ENCODE data around the gene GPC3. TPM values are rescaled to one million over a fixed set of nuclear protein-coding genes. Genes with fewer than 3 reads are reported as not detected.
"Not testable (repeated sequence)": the region's sequence is repeated elsewhere in the genome, so short reads cannot be mapped to it uniquely, and the experiment has no call there.

GPC3 gene
- total RNA-seq, 2 donors from 2014 or later: not detected

DNA sequence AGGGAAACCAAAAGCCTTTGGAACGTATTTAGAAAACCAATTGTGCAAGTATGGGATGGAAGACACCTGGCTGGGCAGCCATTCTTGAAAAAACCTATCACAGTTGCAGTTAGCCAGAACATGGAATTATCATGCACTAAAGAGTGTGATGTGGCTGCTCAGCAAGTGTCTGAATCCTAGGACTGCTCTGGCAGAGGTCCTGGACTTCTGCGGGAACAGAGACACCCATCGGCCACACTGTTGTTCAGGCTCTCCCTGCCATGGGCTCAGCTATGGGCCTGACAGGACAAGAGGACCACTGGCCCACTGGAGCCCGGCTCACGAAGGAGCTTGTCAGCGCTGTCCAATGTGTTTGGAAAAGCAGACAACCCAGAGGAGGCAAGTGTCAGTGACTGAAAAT, 454.4 kb downstream of the GPC3 start:
- Mint-ChIP-seq H3K4me1 (ENCODE audit: low read depth in 2 of 2) (no peaks in the 10 kb centered on the region), H3K27me3 (peaks cover 0 to 2% of the 10 kb centered on the region in 2 donors), H3K4me3 (no peak overlapping the region), H3K9me3 (no peaks in the 10 kb centered on the region), H3K27ac (no peak overlapping the region), H3K36me3 (no peaks in the 10 kb centered on the region)
- ATAC-seq (no peak), DNase-seq (ENCODE audit: low spot score) (no peak)

DNA sequence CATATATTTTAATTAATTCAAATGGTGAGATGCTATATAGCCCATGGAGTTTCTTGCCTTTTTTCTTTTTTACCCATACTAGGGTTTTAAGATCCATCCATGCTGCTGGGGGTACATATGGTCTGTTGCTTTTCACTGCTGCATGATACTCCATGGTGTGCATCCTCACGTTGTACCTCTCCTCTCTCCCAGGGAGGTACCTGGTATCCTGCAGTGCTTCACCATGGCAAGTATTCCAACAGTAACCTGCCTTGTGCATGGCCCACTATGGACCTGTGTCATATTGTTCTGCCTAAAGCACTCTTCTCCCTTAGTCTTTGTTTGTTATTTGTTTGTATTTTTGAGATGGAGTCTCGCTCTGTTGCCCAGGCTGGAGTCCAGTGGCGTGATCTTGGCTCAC, 455.8 kb downstream of the GPC3 start:
- ATAC-seq (no peak), DNase-seq (ENCODE audit: low spot score) (no peak)
- Mint-ChIP-seq H3K36me3 (no peaks in the 10 kb centered on the region), H3K27me3 (peaks cover 0 to 2% of the 10 kb centered on the region in 2 donors), H3K4me1 (ENCODE audit: low read depth in 2 of 2) (no peaks in the 10 kb centered on the region), H3K4me3 (no peak overlapping the region), H3K9me3 (no peaks in the 10 kb centered on the region), H3K27ac (no peak overlapping the region)

DNA sequence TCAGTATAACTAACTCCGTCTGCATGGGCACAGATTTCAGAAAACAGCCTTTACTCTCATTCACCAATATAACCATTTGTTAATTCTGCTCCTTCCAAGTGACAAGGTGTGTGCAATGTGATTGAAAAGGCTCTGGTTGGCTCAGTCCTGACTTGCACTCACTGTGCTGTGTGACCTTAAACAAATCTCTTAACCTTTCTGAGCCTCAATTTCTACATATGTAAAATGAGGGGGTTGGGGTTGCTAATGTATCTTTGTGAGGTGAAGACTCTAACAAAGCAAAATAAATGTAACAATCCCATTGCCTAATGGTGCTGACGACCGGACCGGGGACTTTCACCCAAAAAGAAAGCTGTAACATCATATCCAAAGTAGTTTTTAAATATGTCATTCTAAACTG, 457.6 kb downstream of the GPC3 start:
- no peaks in the 10 kb centered on the region for H3K4me1 Mint-ChIP-seq (ENCODE audit: low read depth in 2 of 2)
- ATAC-seq: no peak
- no peaks in the 10 kb centered on the region for H3K36me3 Mint-ChIP-seq
- no peak for DNase-seq (ENCODE audit: low spot score)
- H3K4me3 Mint-ChIP-seq: no peak overlapping the region
- no peak overlapping the region for H3K27ac Mint-ChIP-seq
- peaks cover 0 to 2% of the 10 kb centered on the region in 2 donors for H3K27me3 Mint-ChIP-seq
- no peaks in the 10 kb centered on the region for H3K9me3 Mint-ChIP-seq

DNA sequence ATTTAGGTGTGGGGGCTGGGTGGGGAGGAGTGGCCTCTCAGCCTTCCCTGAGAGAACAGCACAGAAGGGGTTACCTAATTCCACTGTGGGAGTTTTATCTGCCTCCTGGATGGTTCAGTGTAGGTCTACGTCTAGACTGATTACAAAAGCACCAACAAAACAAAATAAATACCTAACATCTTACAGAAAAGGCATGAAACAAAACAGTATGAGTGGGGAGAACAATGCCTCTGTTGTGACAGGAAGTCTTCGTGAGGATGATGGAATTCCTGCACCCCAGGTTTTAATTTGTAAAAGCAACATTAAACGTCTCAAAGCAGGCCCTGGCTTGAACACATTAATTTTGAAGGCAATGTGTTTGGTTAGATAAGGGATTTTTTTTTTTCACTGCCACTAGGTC, 458.0 kb downstream of the GPC3 start:
- no peak for ATAC-seq
- no peaks in the 10 kb centered on the region for H3K4me1 Mint-ChIP-seq (ENCODE audit: low read depth in 2 of 2)
- no peaks in the 10 kb centered on the region for H3K36me3 Mint-ChIP-seq
- H3K4me3 Mint-ChIP-seq: no peak overlapping the region
- no peak for DNase-seq (ENCODE audit: low spot score)
- H3K27me3 Mint-ChIP-seq: peaks cover 0 to 2% of the 10 kb centered on the region in 2 donors
- H3K27ac Mint-ChIP-seq: no peak overlapping the region
- H3K9me3 Mint-ChIP-seq: no peaks in the 10 kb centered on the region

DNA sequence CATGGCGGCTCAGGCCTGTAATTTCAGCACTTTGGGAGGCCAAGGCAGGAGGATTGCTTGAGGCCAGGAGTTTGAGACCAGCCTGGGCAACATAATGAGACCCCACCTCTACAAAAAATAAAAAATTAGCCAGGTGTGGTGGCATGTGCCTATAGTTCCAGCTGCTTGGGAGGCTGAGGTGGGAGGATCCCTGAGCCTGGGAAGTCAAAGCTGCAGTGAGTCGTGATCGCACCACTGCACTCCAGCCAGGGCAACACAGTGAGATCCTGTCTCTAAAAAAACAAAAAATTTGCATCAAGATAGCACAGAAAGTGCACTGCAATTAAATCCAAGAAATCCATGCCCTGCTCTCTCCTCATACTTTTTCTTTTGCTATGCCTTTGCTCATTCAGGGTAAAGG, 458.6 kb downstream of the GPC3 start:
- H3K27me3 Mint-ChIP-seq; ATAC-seq; H3K4me3 Mint-ChIP-seq; DNase-seq (ENCODE audit: low spot score); H3K36me3 Mint-ChIP-seq; H3K27ac Mint-ChIP-seq; H3K9me3 Mint-ChIP-seq; H3K4me1 Mint-ChIP-seq (ENCODE audit: low read depth in 2 of 2): not testable (repeated sequence)

DNA sequence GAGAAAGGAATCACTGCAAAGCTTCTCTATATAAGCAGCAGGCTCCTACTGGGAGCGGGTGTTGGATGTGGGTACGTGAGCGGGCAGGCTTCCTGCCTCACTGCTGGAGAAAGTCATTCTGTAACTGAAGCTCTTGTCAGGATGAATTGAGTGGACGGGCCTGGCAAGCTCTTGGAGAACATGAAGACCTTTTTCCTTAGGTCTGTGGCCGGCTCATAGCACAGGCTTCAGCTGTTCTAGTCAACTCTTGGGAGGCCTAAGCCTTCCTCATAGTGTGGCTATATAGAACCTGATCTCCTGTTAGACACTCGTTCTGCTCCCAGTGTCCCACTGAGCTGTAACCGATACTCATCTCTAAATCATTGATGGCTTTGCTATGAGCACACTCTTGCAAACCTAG, 461.9 kb downstream of the GPC3 start:
- no peak overlapping the region for H3K4me3 Mint-ChIP-seq
- DNase-seq (ENCODE audit: low spot score) (no peak), ATAC-seq (peak in 1 of 2 donors; percentile 13)
- H3K36me3 Mint-ChIP-seq: no peaks in the 10 kb centered on the region
- no peaks in the 10 kb centered on the region for H3K9me3 Mint-ChIP-seq
- no peaks in the 10 kb centered on the region for H3K4me1 Mint-ChIP-seq (ENCODE audit: low read depth in 2 of 2)
- H3K27ac Mint-ChIP-seq: no peak overlapping the region
- H3K27me3 Mint-ChIP-seq: peaks cover 0 to 4% of the 10 kb centered on the region in 2 donors

DNA sequence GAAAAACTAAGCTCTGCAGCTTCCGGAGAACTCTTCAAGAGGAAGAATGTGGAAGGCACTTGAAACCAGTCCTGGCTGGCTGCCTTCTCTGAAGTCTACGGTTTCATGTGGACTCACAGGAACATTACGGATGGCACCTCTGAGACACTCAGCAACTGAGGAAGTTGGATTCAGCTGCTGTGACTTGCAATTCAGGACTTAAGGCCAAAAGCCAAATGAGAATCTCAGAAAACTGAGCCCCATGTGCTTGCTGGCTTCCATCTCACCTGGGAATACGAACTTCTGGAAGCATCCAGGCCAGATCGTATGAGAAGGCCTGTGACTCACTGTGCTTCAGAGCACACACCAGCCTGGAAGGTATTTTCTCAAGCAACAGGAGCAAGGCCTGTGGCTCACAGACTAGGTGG, 462.3 kb downstream of the GPC3 start:
- no peaks in the 10 kb centered on the region for H3K4me1 Mint-ChIP-seq (ENCODE audit: low read depth in 2 of 2)
- H3K36me3 Mint-ChIP-seq: no peaks in the 10 kb centered on the region
- H3K9me3 Mint-ChIP-seq: no peaks in the 10 kb centered on the region
- no peak overlapping the region for H3K27ac Mint-ChIP-seq
- H3K27me3 Mint-ChIP-seq: peaks cover 0 to 4% of the 10 kb centered on the region in 2 donors
- no peak overlapping the region for H3K4me3 Mint-ChIP-seq
- no peak for DNase-seq (ENCODE audit: low spot score)
- no peak for ATAC-seq

DNA sequence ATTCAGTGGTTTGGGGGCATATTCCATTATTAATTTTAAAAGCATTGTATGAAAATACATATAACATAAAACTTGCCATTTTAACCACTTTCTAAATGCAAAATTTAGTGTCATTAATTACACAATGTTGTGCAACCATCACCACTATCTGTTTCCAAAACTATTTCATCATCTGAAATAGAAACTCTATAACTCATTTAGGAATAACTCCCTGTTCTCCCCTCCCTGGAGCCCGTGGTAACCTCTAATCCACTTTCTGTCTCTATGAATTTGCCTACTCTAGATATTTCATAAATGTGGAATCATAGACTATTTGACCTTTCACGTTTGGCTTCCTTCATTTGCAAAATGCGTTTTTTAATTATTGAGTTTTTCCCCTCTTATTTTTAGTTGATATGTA, 468.7 kb downstream of the GPC3 start:
- no peaks in the 10 kb centered on the region for H3K36me3 Mint-ChIP-seq
- H3K27ac Mint-ChIP-seq: no peak overlapping the region
- H3K9me3 Mint-ChIP-seq: no peaks in the 10 kb centered on the region
- no peak for ATAC-seq
- peaks cover 0 to 4% of the 10 kb centered on the region in 2 donors for H3K27me3 Mint-ChIP-seq
- no peak overlapping the region for H3K4me3 Mint-ChIP-seq
- no peaks in the 10 kb centered on the region for H3K4me1 Mint-ChIP-seq (ENCODE audit: low read depth in 2 of 2)
- no peak for DNase-seq (ENCODE audit: low spot score)

DNA sequence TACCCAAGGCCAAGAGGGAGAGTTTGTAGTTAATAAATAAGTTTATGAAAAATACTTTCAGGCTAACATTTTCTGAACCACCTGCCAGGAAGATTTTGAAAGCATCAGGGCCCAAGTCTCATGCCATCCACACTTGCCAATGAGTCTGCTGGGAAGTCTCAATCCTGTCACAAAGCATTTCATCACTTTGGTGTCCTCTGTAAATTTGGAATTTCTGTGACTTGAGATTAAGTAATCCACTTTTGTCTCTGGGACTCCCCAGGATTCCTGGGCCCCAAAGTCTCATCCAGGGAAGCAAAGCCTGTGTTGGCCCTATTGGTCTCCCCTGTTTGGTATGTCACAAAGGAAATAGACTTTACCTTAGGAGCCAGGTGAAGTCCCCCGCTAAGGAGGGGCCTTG, 470.9 kb downstream of the GPC3 start:
- Mint-ChIP-seq H3K4me3 (no peak overlapping the region), H3K4me1 (ENCODE audit: low read depth in 2 of 2) (no peaks in the 10 kb centered on the region), H3K9me3 (no peaks in the 10 kb centered on the region), H3K36me3 (no peaks in the 10 kb centered on the region), H3K27me3 (peaks cover 0 to 5% of the 10 kb centered on the region in 2 donors), H3K27ac (no peak overlapping the region)
- ATAC-seq (no peak), DNase-seq (ENCODE audit: low spot score) (no peak)

DNA sequence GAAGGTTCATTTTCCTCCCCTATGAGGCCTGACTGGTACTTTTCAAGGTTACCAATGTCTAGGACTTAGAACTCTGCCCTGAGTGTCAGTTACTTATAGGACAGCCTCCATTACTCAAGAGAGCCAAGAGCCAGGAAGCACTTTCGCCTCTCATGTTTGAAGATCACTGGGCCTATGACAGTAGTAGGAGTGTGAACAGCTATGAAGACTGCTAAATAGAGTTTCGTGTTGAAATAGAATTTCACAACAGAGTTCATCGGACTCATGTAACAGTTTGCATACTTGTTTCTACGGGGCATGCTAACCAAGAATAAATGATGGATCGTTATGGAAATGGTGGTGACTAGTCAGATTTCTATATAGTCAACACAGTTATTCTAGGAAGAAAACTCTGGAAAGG, 472.3 kb downstream of the GPC3 start:
- Mint-ChIP-seq H3K36me3 (no peaks in the 10 kb centered on the region), H3K4me1 (ENCODE audit: low read depth in 2 of 2) (no peaks in the 10 kb centered on the region), H3K27ac (no peak overlapping the region), H3K4me3 (no peak overlapping the region), H3K27me3 (peaks cover 0 to 5% of the 10 kb centered on the region in 2 donors), H3K9me3 (no peaks in the 10 kb centered on the region)
- ATAC-seq: no peak
- DNase-seq (ENCODE audit: low spot score): no peak

DNA sequence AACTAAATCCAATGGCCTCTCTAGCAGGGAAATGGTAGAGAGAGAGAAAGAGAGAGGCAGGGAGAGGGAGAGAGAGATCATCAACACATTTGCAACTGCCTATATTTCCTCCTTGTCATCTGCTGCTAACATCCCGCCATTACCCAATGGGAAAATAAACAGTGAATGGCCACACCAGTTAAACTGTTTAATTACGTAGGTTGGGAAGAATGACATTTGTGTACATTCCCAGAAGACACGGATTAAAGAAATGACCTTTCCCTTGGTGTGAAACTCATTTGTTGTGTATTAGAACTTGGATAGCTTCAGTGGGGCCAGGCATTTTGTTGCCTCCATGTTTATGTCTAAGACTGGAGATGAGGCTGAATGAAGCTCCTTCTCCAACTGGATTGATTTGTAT, 474.4 kb downstream of the GPC3 start:
- Mint-ChIP-seq H3K27me3 (peaks cover 0 to 11% of the 10 kb centered on the region in 2 donors), H3K4me3 (no peak overlapping the region), H3K9me3 (no peaks in the 10 kb centered on the region), H3K27ac (no peak overlapping the region), H3K36me3 (no peaks in the 10 kb centered on the region), H3K4me1 (ENCODE audit: low read depth in 2 of 2) (no peaks in the 10 kb centered on the region)
- ATAC-seq (no peak), DNase-seq (ENCODE audit: low spot score) (no peak)

DNA sequence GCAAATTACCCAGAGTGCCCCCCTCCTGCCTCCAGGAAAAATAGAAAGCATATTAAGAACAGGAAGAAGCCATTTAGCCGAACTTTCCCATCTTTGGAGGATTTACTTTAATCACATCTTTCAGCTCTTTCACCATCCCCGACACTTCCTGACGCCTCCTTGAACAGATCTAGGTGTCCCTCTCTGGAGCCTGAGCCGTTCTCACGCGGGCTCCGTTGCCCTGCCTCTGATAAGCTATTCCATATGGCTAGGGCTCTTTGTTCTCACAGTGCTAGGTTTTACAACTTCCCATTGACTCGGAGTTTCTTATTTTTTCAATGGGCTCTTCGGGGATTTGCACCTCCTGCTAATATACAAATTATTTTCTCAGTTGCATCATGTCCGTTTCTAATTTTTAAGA, 488.0 kb downstream of the GPC3 start:
- Mint-ChIP-seq H3K27ac (no peak overlapping the region), H3K4me1 (ENCODE audit: low read depth in 2 of 2) (no peaks in the 10 kb centered on the region), H3K27me3 (peaks cover 6 to 17% of the 10 kb centered on the region in 2 donors), H3K9me3 (no peaks in the 10 kb centered on the region), H3K4me3 (no peak overlapping the region), H3K36me3 (no peaks in the 10 kb centered on the region)
- DNase-seq (ENCODE audit: low spot score) (no peak), ATAC-seq (no peak)

DNA sequence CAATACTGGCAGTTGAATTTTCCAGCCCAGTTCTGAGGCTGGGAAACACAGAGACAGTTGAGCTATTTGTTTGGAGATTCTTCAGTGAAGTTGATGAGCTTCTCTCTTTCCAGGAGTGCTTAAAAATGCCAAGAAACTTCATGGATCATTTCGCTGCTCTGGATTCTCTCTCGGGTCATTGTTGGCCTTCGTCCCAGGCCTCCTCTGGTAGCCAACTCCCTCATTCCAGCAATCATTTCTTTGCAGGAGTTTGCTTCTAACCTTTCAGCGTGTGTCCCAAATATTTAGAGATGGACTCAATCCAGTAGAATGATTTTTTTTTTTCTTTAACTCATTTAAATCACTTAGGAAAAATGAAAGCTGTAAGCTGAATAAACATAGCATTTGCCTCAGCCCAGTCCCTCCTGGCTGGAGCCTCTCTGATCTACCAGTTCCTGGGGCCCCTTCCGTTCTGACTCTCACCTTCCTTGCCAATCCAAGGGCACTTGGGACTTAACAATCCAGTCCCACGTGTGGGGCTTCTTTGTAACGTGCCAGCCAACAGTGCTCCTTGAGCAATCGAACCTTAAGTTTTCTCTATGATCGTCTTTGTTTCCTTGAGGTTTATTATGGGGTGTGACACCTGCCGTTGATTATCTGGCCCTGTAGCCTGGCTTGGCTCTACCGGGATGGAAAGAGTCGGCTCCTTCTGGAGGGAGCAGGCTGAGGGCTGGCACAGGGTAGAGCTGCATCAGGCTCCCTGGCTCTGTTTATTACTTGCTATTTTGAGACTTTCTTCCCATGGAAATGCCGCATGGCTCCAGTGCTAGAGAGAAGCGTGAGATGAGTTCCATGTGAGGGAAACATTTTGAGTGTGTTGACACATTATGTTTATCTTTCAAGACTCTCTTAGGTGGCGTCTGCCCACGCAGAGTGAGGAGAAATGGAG, 489.7 kb downstream of the GPC3 start:
- Mint-ChIP-seq H3K4me1 (ENCODE audit: low read depth in 2 of 2) (no peaks in the 10 kb centered on the region), H3K27me3 (peaks cover 6 to 19% of the 10 kb centered on the region in 2 donors), H3K4me3 (no peak overlapping the region), H3K36me3 (no peaks in the 10 kb centered on the region), H3K27ac (no peak overlapping the region), H3K9me3 (no peaks in the 10 kb centered on the region)
- no peak for DNase-seq (ENCODE audit: low spot score)
- no peak for ATAC-seq

DNA sequence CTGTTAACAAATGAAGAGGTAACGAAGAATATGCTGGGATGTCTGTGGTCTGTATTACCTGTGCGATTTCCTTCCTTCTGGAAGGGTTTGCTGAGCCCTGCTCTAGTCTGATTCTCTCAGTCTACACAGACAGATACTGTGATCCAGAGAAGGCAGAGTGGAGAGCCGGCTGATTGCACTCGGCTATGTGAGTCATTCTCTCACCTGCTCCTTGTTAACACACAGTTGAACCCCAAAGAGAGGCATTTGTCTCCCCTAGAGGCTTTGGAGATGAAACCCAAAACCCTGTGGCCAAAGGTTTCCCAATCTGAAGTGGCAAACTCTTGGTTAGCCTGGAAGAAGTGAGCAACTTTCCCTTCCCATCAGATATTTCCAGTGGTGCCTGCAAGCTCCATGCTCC, 492.0 kb downstream of the GPC3 start:
- Mint-ChIP-seq H3K27ac (no peak overlapping the region), H3K36me3 (no peaks in the 10 kb centered on the region), H3K9me3 (no peaks in the 10 kb centered on the region), H3K4me1 (ENCODE audit: low read depth in 2 of 2) (no peaks in the 10 kb centered on the region), H3K27me3 (peaks cover 6 to 21% of the 10 kb centered on the region in 2 donors), H3K4me3 (no peak overlapping the region)
- DNase-seq (ENCODE audit: low spot score) (no peak), ATAC-seq (no peak)

DNA sequence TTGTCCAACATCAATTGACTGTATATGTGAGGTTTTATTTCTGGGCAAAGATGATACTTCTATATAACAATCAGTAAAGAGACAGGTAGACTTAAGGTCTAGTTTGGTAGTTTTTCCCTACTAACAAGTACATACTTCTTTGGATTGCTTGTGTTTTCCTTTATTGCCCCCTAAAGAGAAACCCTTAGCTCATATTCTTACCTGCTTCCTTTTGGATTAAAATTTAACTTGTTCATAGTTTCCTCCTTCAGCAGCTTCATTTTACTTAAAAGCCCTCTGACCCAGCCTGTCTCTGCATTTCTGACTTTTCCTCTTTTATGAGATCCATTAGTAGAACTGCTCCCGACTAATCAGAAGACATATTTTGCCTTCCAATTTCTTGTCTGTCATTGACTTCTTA, 494.4 kb downstream of the GPC3 start:
- ATAC-seq (no peak), DNase-seq (ENCODE audit: low spot score) (no peak)
- H3K27ac Mint-ChIP-seq: no peak overlapping the region
- peaks cover 1 to 20% of the 10 kb centered on the region in 2 donors for H3K27me3 Mint-ChIP-seq
- no peaks in the 10 kb centered on the region for H3K9me3 Mint-ChIP-seq
- H3K36me3 Mint-ChIP-seq: no peaks in the 10 kb centered on the region
- no peak overlapping the region for H3K4me3 Mint-ChIP-seq
- no peaks in the 10 kb centered on the region for H3K4me1 Mint-ChIP-seq (ENCODE audit: low read depth in 2 of 2)
